HG02588 (cell line): ENCODE measurements around the gene NOX5.

Source experiments
- ATAC-seq: cut with Tn5 transposase; IDR thresholded peaks from one replicate; pipeline ENCODE4 v1.9.1; 2021; ENCODE audit warnings: mild to moderate bottlenecking, moderate library complexity; ENCODE audit not compliant: unreplicated experiment

NOX5 gene

GRCh38 chr15:68990231-68990991, 24.1 kb upstream of the NOX5 start:
- no peak for ATAC-seq

GRCh38 chr15:68990992-68991500, 23.4 kb upstream of the NOX5 start:
- no peak for ATAC-seq

DNA sequence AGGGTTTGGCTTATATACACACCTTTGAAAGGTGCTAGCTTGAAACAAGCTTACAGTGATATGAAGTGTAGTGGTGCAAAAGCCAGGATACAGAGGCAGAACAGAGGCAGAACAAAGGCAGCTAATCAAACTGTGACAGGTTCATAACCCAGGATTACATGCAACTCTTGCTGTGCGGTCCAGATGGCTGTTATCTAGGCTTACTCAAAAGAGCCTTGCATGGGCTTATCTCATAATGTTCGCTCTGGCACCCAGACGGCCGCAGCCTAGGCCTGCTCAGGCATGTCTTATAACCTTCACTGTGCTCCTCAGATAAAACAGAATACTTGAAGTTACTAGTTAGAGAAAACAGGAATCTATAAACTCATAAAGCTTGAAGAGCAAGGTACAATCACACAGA, 22.8 kb upstream of the NOX5 start:
- ATAC-seq: no peak

GRCh38 chr15:68992696-68993095, 21.8 kb upstream of the NOX5 start:
- ATAC-seq: no peak

DNA sequence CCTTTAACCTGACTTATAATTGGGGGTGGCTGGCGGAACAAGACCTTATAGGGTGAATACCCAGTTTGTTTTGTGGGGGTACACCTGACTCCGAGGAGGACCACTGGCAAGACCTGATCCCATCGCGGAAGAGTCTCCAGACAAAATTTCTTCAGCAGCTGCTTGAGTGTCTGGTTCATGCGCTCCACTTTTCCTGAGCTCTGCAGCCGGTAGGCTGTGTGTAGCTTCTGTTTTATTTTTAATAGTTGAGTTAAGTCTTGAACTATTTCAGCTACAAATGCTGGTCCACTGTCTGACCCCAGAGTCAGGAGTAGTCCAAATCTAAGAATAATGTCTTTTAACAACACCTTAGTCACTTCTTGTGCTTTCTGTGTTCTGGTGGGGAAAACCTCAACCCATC, 21.2 kb upstream of the NOX5 start:
- ATAC-seq: no peak

- ATAC-seq: no peak
Measured at GRCh38 chr15:68994149-68994548, 20.3 kb upstream of the NOX5 start.

- ATAC-seq: no peak
Measured at GRCh38 chr15:68994981-68995761, 19.3 kb upstream of the NOX5 start.

DNA sequence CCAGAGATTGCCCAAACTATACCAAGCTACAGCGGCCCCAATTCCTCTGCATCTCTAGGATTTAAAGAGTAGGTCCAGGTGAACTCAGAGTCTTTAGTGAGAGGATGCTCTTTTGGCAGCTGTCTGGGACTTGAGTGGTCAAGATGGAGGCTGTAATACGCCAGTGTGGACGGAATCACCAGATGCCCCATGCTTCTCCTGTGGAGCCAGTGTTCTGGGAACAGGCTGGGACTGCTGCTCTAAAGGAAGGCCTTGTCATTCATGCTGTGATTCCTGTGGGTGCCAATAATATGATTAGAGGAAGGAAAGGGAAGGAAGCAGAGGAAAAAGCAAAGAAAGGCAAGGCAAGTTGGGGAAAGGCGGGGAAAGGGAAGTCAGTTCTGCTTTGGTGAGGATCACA, 17.4 kb upstream of the NOX5 start:
- ATAC-seq: no peak

DNA sequence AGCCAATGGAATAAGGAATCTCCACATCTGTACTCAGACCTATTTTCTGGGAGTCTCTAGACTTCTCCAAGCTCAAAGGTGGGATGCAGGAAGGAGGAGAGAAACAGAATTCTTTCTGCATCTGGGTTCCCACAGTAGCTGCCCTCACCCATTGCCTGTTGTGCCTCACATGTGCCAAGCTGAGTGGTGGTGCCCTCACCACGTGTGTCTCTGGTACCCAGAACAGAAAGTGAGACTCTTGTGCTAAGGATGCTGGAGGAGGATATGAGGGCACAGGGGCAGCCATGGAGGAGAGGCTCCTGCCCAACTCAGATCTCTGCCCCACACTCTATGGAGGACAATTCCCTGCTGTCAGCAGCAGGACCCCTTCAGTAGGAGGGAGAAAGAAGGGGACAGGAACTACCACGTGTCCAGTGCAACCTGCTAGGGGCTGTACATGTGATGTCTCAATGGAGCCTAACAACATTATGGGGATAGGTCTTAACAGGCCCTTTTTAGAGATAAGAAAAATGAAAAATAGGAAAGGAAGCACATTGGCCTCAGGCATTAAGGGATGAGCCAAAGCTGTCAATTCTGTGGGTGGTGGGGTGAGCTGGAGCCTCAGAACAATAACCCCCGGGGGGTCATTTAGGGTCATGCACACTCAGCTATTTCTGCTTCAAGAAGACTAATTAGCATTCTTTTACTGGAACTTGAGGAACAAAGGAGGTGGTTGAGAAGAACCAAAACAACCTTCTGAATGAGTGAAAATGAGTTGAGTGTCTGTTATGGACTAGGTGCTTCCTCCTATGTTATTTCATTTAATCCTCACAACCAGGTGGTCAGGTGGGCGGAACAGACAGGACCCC, 16.3 kb upstream of the NOX5 start:
- no peak for ATAC-seq

GRCh38 chr15:68999091-68999490, 15.4 kb upstream of the NOX5 start:
- no peak for ATAC-seq

DNA sequence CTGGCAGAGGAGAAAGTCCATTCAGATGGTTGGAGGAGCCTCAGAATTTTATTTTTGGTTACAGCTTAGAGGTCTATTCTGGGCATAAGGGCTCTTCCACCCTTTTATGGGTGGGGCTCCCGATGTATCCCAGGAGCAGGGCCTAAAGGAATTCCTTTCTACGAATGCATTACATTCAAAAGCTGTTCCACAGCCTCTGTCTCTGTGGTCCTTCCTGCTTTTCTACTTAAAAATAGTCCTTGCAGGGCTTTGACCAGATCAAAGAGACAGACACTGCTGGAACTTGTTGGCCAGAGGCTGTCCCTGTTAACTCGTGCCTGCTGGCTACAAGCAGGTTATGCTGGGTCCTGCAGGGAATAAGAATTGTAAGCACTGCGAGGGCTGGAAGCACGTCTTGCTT, 14.4 kb upstream of the NOX5 start:
- no peak for ATAC-seq

DNA sequence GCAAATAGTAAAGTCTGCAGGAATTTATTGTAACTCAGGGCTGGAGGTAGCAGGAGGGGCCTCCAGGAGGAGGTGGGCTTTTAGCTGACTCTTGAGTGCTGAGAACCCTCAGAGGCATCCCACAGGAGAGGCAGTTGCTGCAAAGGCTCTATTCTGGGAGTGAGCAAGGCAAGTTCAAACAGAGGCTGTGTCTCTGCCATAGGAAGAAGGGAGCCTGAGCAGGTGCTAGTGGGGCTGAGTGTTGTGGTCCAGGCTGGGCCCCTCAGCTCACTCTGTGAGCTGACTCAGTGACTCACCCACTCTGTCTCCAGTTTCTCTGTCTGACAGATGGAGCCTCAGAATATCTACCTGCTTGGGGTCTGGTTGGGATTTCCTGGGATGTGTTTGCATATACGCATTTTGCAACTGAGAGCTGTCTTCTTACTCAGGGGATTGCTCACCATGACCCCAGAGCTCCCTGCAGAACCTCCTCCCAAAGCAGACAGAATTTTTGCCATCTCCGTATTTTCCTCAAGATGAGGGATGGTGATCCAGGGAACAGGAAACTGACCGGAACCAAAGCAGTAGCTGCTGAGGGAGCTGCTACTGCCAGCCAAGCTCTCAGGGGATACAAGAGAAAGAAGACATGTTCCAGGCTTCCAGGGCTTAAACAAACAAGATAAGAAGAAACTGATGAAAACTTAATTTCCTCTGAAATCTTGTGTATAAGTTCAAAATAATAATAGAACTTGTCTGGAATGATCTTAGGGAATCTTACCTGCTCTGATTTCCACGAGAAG, 13.6 kb upstream of the NOX5 start:
- no peak for ATAC-seq

GRCh38 chr15:69002783-69003182, 11.7 kb upstream of the NOX5 start:
- ATAC-seq: no peak

- no peak for ATAC-seq
Measured at GRCh38 chr15:69004011-69004410, 10.5 kb upstream of the NOX5 start.

DNA sequence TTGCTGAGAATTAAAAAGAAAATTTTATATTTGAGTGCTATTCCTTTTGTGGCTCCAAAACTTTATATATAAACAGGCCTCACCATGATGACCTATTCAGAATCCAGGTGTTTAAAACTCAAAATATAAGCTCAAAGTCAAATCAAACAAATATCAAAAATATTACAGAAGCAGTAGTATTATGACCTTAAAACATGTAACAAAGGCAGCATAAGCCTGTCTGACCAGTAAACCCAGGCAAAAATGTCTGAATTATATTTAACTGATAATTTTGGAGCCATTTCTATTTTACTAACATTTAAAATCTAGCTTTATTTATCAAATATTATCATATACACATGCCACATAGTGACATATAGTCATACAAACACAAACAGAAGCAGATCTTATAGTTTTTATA, 6.4 kb upstream of the NOX5 start:
- ATAC-seq: no peak

GRCh38 chr15:69009341-69009740, 5.2 kb upstream of the NOX5 start:
- ATAC-seq: no peak

DNA sequence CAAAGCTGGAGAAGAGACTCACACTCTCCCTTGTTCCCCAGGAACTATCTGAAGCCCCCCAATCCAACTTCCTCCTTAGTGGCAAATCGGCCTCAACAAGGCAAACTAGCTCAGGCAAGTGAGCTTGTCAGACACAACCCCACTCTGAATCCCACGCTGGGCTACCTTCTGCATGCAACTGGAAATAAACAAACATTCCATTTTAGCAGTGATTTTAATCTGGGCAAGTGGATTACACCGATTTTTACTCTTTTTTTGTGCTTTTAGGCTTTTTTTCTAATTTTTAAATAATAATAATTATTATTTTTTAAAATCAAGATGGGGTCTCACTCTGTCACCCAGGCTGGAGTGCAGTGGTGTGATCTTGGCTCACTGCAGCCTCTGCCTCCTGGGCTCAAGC, 2.9 kb upstream of the NOX5 start:
- no peak for ATAC-seq

DNA sequence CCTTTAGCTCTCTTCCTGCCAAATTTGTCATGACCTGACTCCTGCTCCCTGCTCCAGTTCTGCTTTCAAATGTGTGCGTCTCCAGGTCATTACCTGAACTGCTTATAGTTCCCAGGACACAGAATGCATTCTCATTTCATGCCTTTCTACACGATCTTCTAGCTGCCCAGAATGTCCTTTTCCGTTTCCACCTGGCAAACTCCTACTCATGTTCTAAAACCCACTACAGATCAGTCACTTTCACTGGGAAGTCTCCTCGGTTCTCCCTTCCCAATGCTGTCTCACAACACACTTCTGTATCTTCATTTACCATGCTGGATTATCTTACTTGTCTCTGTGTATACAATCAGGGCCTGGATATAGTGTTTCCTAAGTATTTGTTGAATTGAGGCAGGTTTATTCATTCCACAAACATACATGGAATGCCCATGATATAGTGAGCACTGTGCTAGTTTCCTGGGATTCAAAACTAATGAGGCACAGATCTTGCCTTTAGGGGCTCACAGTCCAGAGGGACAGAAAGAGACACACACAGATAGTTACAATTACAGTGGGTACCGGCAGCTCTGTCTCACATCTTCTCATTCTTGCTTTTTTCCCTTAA, 1.6 kb upstream of the NOX5 start:
- ATAC-seq: no peak

GRCh38 chr15:69013726-69014406, 629 bp upstream of the NOX5 start:
- ATAC-seq: no peak

GRCh38 chr15:69015591-69015990, 1.1 kb downstream of the NOX5 start:
- ATAC-seq: no peak
